Astrocyte of the spinal cord (primary cell): Measurements from ENCODE around the gene RABGAP1.

Experiments used
- DNase-seq: peaks from one replicate; pipeline ENCODE4 v3.0.0; 2011; ENCODE audit warnings: low read depth, low spot score
- H3K4me3 ChIP-seq: 2 replicates; pipeline ENCODE4 v1.5.1; 2011; ENCODE audit warnings: low read depth, mild to moderate bottlenecking, low read length, moderate library complexity
- CTCF ChIP-seq: IDR thresholded peaks from 2 replicates; pipeline ENCODE4 v1.5.1; 2012; ENCODE audit warnings: low read depth, mild to moderate bottlenecking, low read length, inconsistent platforms
- in situ Hi-C: cut with HindIII; loops from 2 replicates; pipeline ENCODE4 v1.10.0; 2017; ENCODE audit warnings: low sequenced_read_pairs

Gene RABGAP1

GRCh38 chr9:122912671-122912963, 28.2 kb upstream of the RABGAP1 start:
- DNase-seq, result no peak
- peak overlapping the region; percentile 81 for H3K4me3 ChIP-seq
- TF ChIP-seq CTCF, result no peak
- in situ Hi-C loops, result no loop called here

- peak; percentile 90 for DNase-seq
- TF ChIP-seq CTCF, result no peak
- in situ Hi-C loops, result no loop called here
- peak within 1 kb of the TSS; percentile 81 for H3K4me3 ChIP-seq
Observed at GRCh38 chr9:122912964-122913673, 27.7 kb upstream of the RABGAP1 start, which contains the start of gene ZBTB6. Gene ZBTB6, minus strand, starts transcription at chr9:122913323. Its CDS starts 1,251 bp downstream, at chr9:122912072.

- TF ChIP-seq CTCF, result no peak
- in situ Hi-C loops, result no loop called here
- H3K4me3 ChIP-seq, result no peak overlapping the region
- no peak for DNase-seq
Observed at GRCh38 chr9:122918310-122918709, 22.5 kb upstream of the RABGAP1 start.

- in situ Hi-C loops, result no loop called here
- H3K4me3 ChIP-seq, result no peak overlapping the region
- no peak for DNase-seq
- no peak for TF ChIP-seq CTCF
Observed at GRCh38 chr9:122922713-122923112, 18.1 kb upstream of the RABGAP1 start.

- in situ Hi-C loops, result no loop called here
- TF ChIP-seq CTCF, result no peak
- H3K4me3 ChIP-seq, result no peak overlapping the region
- no peak for DNase-seq
Observed at GRCh38 chr9:122923947-122924346, 16.9 kb upstream of the RABGAP1 start.

GRCh38 chr9:122929796-122930354, 10.9 kb upstream of the RABGAP1 start:
- no peak overlapping the region for H3K4me3 ChIP-seq
- in situ Hi-C loops, result no loop called here
- no peak for TF ChIP-seq CTCF
- DNase-seq, result no peak
